GM12874 (cell line): ENCODE results near the gene MT1F.

Source experiments
- TF ChIP-seq, protein P1 (sequence below): IDR thresholded peaks from 2 replicates; pipeline ENCODE4 v1.5.1; 2011; ENCODE audit warnings: low read depth, mild to moderate bottlenecking, control low read depth, low read length, moderate library complexity; ENCODE audit not compliant: insufficient read depth

Gene MT1F

GRCh38 chr16:56691885-56692284 lies 34.1 kb downstream of the MT1F start:
- TF ChIP-seq, protein P1, sequence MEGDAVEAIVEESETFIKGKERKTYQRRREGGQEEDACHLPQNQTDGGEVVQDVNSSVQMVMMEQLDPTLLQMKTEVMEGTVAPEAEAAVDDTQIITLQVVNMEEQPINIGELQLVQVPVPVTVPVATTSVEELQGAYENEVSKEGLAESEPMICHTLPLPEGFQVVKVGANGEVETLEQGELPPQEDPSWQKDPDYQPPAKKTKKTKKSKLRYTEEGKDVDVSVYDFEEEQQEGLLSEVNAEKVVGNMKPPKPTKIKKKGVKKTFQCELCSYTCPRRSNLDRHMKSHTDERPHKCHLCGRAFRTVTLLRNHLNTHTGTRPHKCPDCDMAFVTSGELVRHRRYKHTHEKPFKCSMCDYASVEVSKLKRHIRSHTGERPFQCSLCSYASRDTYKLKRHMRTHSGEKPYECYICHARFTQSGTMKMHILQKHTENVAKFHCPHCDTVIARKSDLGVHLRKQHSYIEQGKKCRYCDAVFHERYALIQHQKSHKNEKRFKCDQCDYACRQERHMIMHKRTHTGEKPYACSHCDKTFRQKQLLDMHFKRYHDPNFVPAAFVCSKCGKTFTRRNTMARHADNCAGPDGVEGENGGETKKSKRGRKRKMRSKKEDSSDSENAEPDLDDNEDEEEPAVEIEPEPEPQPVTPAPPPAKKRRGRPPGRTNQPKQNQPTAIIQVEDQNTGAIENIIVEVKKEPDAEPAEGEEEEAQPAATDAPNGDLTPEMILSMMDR, result no peak

- TF ChIP-seq, protein P1, result no peak
Observed at GRCh38 chr16:56695246-56695645, 37.5 kb downstream of the MT1F start.

DNA sequence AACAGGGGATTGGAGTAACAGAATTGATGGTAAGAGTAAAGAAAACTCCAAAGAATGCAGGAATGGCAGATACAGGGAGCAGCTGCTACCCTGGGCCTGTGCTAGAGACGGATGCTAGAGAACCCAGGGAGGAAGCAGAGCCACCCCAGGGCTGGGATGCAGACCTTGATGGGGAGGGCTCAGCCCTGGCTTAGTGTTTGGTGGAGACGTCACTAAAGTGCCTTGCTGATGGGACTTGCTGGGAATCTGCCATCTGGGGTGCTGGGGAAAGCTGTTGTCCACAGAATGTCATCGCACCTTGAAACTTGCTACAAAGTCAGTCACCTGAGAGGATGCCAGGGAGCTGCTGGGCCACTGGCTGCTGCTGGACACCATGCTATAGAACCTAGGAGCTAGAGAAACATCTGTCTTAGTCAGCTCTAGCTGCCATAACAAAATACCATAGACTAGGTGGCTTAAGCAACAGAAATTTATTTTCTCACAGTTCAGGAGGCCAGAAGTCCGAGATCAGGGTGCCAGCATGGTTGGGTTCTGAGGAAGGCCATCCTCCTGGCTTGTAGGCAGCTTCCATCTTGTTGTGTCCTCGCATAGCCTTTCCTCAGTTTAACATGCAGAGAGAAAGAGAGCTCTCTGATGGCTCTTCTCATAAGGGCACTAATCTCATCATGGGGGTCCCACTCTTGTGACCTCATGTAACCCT lies 39.8 kb downstream of the MT1F start:
- TF ChIP-seq, protein P1, result no peak

GRCh38 chr16:56700195-56700594 lies 42.4 kb downstream of the MT1F start:
- TF ChIP-seq, protein P1, result no peak

- TF ChIP-seq, protein P1, result no peak
Observed at GRCh38 chr16:56700631-56701030, 42.9 kb downstream of the MT1F start.

DNA sequence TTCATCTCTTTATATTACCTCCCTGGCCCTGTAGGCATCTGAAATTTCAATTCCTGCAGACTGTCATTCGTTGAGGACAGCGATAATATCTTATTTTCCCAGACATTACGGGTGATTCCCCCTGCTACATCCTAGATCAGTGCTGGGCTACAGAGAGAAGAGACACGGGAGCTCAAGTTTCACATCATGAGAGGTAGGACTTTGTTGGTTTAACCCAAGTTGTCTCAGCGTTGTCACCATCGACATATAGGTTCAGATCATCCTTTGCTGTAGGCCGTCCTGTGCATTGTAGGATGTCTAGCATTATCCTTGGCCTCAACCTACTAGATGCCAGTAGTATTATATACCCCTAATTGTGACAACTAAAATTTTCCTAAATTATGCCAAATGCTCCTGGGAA lies 43.8 kb downstream of the MT1F start:
- TF ChIP-seq, protein P1, result no peak

DNA sequence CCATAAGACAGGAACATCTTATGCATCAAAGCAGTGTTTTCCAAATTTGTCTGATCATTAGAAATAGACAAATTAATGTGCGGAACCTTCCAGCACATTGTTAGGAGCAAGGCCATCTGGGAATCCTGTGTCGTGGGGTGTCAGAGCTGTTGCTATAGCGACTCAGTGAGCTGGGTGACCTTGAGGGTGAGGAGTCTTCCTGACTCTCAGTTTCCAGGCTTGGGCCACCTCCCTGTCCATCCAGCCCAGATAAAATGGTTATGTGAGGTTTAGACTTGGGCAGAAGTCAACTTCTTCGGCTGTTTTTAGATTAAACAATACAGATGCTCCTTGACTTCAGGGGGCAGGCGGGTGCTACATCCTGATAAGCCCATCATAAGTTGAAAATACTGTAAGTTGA lies 45.1 kb downstream of the MT1F start:
- TF ChIP-seq, protein P1, result no peak
